Measurements from ENCODE around the gene SLC22A16.

Gene SLC22A16

DNA sequence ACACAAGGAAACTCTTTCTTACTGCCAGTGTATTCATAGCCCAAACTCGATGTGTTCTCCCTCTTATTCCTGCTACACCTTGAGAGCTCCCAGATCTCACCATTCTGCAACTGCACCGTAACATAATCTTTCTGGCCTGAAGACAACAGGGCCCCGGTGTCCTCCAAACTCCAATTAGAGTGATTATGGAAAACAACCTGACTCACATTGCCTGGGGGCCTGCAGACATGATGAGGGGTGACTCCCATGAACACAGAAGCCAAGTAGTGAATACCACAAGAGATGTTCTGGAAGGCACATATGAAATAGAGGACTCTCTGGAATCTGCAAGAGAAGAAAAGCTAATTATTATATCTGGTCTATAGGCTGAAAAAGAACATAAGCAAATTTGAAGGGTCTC is 19.7 kb downstream of the SLC22A16 start:
- ATAC-seq (replicated peaks) (no peak), DNase-seq (no peak)
- Mint-ChIP-seq H3K4me3 (no peak overlapping the region), H3K9me3 (peaks cover 0 to 2% of the 10 kb centered on the region in 2 donors), H3K27me3 (peaks cover 32 to 35% of the 10 kb centered on the region in 2 donors), H3K27ac (no peak overlapping the region), H3K36me3 (ENCODE audit: insufficient read depth) (no peaks in the 10 kb centered on the region), H3K4me1 (ENCODE audit: low read depth in 2 of 2) (no peaks in the 10 kb centered on the region)

DNA sequence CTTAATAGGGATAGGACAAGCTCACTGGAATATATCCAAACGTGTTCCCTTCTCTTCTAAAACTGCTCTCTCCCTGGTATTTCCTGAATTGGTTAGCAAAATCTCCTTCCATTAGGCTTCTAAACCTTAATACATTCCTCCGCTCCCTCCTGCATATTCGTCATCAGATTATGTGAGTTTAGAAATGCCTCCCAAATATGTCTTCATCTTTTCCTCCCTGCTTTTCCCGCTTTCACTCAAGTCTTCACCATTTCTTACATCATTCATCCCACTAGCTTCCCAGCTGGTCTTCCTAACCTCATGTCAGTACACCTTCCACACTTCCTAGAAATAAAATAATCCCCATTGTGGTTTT is 26.9 kb downstream of the SLC22A16 start:
- H3K4me1 Mint-ChIP-seq (ENCODE audit: low read depth in 2 of 2): no peaks in the 10 kb centered on the region

DNA sequence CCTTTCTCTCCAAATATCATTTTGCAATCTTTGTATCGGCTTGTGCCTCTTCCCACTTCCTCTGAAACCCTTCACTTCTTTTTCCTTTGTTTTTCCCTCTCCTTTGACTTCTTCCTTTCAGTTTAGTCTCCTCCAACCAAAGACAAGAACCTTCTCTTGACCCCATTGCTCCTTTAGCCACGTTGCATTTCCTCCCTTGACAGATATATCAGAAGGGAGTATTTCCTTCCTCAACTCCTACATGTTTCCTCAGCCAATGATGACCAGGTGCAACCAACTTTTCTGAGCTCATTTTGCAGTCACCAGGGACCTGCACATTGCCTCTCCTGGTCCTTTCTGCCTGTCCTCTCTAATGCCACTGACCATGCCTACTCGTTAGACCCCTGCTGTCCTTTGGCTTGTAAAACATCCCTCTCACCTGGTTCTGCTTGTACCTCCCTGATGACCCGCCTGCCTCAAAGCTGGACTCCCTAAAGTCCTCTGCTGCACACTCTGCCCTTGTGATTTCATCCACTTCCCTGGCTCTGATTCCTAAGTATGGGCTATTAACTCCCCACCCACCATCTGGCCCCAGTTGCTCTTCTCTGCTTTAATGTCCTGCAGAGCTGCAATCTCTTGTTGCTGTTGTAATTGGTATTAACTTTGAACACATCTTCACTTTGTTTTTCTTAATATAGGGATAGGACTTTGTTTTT is 27.4 kb downstream of the SLC22A16 start:
- Mint-ChIP-seq H3K36me3 (ENCODE audit: insufficient read depth) (no peaks in the 10 kb centered on the region), H3K4me3 (no peak overlapping the region), H3K9me3 (no peaks in the 10 kb centered on the region), H3K27me3 (peaks cover 15 to 26% of the 10 kb centered on the region in 2 donors), H3K27ac (no peak overlapping the region), H3K4me1 (ENCODE audit: low read depth in 2 of 2) (no peaks in the 10 kb centered on the region)
- DNase-seq (no peak), ATAC-seq (replicated peaks) (no peak)

More for the DNA sequence above, 26.9 kb downstream of the SLC22A16 start:
- Mint-ChIP-seq H3K9me3 (no peaks in the 10 kb centered on the region), H3K36me3 (ENCODE audit: insufficient read depth) (no peaks in the 10 kb centered on the region), H3K27me3 (peaks cover 15 to 28% of the 10 kb centered on the region in 2 donors), H3K4me3 (no peak overlapping the region), H3K27ac (no peak overlapping the region)
- ATAC-seq (replicated peaks) (no peak), DNase-seq (no peak)

DNA sequence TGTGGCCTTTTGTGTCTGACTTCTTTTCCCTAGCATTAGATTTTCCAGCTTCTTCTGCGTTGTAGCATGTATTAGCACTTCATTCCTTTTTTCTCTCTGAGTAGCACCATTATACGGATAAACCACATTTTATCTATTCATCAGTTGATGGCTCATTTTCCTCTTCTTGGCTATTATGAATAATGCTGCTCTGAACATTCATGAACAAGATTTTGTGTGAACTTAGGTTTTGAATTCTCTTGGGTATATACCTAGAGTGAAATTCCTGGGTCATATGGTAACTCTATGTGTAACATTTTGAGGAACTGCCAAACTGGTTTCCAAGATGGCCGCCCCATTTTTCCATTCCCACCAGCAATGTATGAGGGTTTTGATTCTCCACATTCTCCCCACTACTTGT is 28.7 kb downstream of the SLC22A16 start:
- ATAC-seq (replicated peaks) (no peak), DNase-seq (no peak)
- Mint-ChIP-seq H3K4me1 (ENCODE audit: low read depth in 2 of 2) (no peaks in the 10 kb centered on the region), H3K9me3 (no peaks in the 10 kb centered on the region), H3K4me3 (no peak overlapping the region), H3K27ac (no peak overlapping the region), H3K27me3 (peaks cover 14 to 26% of the 10 kb centered on the region in 2 donors), H3K36me3 (ENCODE audit: insufficient read depth) (no peaks in the 10 kb centered on the region)

DNA sequence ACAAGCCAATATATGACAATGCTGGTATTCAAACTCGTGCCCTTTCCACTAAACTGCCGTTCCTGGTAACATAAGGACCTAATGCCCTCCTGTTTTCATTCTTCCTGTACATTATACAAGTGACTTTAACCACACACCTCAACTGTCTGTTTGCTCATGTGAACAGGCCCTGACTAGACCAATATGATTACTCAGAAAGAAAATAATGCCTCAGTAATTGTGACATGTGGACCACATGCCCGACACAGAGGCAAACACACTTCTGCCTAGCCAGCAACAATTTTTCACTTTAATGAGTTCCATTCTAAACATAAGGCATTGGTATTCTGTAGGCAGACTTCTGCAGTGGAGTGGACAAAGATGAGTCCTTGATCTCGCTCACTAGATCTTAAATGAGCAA is 30.0 kb downstream of the SLC22A16 start:
- H3K27ac Mint-ChIP-seq: no peak overlapping the region
- peaks cover 14 to 31% of the 10 kb centered on the region in 2 donors for H3K27me3 Mint-ChIP-seq
- DNase-seq: no peak
- ATAC-seq (replicated peaks): no peak
- no peak overlapping the region for H3K4me3 Mint-ChIP-seq
- no peaks in the 10 kb centered on the region for H3K36me3 Mint-ChIP-seq (ENCODE audit: insufficient read depth)
- H3K4me1 Mint-ChIP-seq (ENCODE audit: low read depth in 2 of 2): no peaks in the 10 kb centered on the region
- H3K9me3 Mint-ChIP-seq: no peaks in the 10 kb centered on the region

DNA sequence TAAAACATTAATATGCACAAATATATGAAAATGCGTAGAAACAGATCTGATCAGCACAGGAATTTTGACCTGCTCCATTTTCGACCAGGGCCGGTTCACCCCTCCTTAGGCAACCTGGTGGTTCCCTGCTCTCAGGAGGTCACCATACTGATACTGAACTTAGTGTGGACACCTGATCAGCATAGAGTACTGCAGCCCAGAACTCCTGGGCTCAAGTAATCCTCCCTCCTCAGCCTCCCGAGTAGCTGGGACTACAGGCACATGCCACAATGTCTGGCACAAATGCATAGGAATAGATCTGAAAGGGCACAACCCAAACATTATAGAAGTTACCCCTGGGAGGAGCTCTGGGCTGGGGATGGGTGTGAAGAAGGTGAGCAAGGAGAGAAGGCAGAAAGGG is 36.4 kb downstream of the SLC22A16 start:
- H3K27ac Mint-ChIP-seq: no peak overlapping the region
- H3K36me3 Mint-ChIP-seq (ENCODE audit: insufficient read depth): no peaks in the 10 kb centered on the region
- H3K27me3 Mint-ChIP-seq: peaks cover 31 to 55% of the 10 kb centered on the region in 2 donors
- ATAC-seq (replicated peaks): no peak
- H3K4me3 Mint-ChIP-seq: no peak overlapping the region
- H3K4me1 Mint-ChIP-seq (ENCODE audit: low read depth in 2 of 2): no peaks in the 10 kb centered on the region
- no peaks in the 10 kb centered on the region for H3K9me3 Mint-ChIP-seq
- DNase-seq: no peak

DNA sequence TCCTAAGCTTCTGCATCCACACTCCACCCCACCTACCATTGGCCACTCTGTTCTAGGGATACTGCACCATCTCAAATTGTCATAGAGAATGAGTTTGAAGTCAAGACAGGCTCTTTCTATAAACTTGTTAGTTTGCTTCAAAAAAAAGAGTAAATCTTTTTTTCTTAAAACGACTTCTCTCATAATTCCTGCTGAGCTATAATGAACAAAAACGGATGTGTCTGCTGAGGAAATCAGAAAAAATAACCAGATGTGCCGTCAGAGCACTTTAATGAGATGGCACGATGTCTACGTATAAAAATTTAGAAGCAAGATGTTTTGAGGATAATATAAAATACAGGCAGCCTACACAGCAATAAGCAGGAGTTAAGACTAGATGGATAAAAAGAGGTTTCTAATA is 37.1 kb downstream of the SLC22A16 start:
- no peaks in the 10 kb centered on the region for H3K36me3 Mint-ChIP-seq (ENCODE audit: insufficient read depth)
- H3K27me3 Mint-ChIP-seq: peaks cover 31 to 53% of the 10 kb centered on the region in 2 donors
- no peak for ATAC-seq (replicated peaks)

DNA sequence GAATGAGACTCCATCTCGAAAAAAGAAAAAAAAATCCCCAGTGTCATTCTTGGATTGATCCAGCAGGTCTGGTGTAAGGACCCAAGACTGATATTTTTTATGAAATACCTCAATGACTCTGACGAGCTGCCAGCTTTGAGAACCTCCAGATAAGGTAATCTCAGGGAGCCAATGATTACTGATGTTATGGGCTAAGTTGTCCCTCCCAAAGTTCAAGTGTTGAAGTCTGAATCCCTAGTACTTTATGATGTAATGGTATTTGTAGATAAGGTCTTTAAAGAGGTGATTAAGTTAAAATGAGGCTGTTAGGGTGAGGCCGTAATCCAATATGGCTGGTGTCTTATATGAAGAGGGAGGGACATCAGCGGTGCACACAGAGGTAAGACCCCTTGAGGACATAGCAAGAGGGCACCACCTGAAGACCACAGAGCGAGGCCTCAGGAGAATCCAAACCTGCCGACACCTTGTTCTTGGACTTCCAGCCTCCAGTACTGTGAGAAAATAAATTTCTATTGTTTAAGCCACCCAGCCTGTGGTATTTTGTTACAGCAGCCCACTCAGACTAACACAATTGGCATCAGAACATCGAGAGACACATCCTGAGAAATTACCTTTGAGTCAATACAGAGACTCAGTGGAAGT is 41.3 kb downstream of the SLC22A16 start:
- Mint-ChIP-seq H3K27ac (no peak overlapping the region), H3K36me3 (ENCODE audit: insufficient read depth) (no peaks in the 10 kb centered on the region), H3K4me3 (no peak overlapping the region), H3K4me1 (ENCODE audit: low read depth in 2 of 2) (no peaks in the 10 kb centered on the region), H3K27me3 (peaks cover 34 to 40% of the 10 kb centered on the region in 2 donors), H3K9me3 (no peaks in the 10 kb centered on the region)
- ATAC-seq (replicated peaks) (no peak), DNase-seq (no peak)

More for the DNA sequence above, 37.1 kb downstream of the SLC22A16 start:
- Mint-ChIP-seq H3K27ac (no peak overlapping the region), H3K9me3 (no peaks in the 10 kb centered on the region), H3K4me3 (no peak overlapping the region), H3K4me1 (ENCODE audit: low read depth in 2 of 2) (no peaks in the 10 kb centered on the region)
- DNase-seq: no peak

DNA sequence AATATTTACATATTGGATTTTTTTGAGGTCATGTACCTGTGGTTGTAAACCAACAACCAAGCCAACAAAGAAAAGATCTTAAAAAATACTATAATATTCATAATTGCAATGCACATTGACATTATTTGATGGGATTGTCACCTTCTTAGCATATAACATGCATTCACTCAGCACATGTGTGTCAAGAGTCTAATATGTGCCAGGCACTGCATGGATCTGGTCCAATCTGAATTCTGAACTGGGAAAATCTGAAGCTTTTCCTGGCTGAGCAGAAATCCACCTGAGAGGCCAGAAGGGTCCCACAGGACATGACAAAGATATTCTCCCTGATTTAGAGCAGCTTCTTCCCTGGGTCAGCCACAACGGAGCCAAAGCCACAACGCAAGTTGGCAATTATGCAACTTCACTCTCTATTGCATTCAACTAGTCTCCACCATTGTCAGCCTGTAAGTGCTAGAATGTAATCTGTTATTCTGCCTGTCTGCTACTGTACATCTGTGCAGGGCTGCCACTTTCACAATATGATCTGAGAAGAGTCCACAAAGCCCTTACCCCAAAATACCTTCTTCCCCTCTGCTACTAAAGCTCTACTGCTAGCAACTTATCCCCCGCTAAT is 44.0 kb downstream of the SLC22A16 start:
- Mint-ChIP-seq H3K27ac (no peak overlapping the region), H3K36me3 (ENCODE audit: insufficient read depth) (peaks cover 4% of the 10 kb centered on the region), H3K9me3 (no peaks in the 10 kb centered on the region), H3K4me3 (no peak overlapping the region), H3K27me3 (peaks cover 38 to 44% of the 10 kb centered on the region in 2 donors), H3K4me1 (ENCODE audit: low read depth in 2 of 2) (no peaks in the 10 kb centered on the region)
- no peak for ATAC-seq (replicated peaks)
- DNase-seq: no peak

DNA sequence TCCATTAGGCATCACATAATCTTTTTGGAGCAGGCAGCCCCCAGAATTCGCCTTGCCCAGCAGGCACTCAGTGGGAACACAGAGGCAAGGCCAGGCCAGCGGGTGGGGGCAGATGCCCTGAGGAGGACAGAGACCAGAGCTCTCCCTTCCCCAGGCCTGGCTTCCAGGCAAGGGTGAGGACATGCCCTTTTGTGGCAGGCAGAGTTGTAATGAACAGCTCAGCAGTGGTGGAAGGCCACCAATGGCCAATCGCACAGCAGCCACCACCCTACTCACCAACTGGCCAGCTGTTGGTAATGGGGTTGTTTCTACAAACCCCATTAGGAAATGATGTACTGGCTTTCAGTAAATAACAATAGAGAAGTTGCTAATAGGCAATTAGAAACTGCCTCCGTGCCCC is 45.7 kb downstream of the SLC22A16 start:
- Mint-ChIP-seq H3K27ac (no peak overlapping the region), H3K36me3 (ENCODE audit: insufficient read depth) (peaks cover 4% of the 10 kb centered on the region), H3K4me3 (no peak overlapping the region), H3K9me3 (no peaks in the 10 kb centered on the region), H3K4me1 (ENCODE audit: low read depth in 2 of 2) (no peaks in the 10 kb centered on the region), H3K27me3 (peaks cover 42 to 44% of the 10 kb centered on the region in 2 donors)
- no peak for DNase-seq
- no peak for ATAC-seq (replicated peaks)

DNA sequence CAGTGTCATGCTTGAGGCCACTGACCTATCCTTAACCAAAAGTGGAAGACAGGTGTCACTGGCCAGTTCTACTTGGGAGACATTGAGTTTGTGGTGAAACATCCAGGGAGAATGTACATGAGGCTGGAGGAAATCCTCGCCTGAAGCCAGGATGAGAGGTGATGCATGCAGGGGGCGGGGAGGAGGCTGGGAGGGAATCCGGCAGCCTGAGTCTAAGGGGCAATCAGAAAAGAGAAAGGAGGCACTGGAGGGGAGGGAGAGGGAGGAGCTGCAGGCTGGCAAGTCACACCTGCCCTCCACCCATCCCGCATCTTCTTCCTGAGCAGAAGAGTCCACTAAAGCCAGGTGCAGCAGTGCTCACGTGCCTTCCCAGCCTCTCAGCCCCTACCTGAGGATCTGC is 46.2 kb downstream of the SLC22A16 start:
- Mint-ChIP-seq H3K9me3 (no peaks in the 10 kb centered on the region), H3K36me3 (ENCODE audit: insufficient read depth) (peaks cover 4% of the 10 kb centered on the region), H3K27ac (no peak overlapping the region), H3K4me3 (no peak overlapping the region), H3K27me3 (peaks cover 43 to 49% of the 10 kb centered on the region in 2 donors), H3K4me1 (ENCODE audit: low read depth in 2 of 2) (no peaks in the 10 kb centered on the region)
- DNase-seq (no peak), ATAC-seq (replicated peaks) (no peak)

DNA sequence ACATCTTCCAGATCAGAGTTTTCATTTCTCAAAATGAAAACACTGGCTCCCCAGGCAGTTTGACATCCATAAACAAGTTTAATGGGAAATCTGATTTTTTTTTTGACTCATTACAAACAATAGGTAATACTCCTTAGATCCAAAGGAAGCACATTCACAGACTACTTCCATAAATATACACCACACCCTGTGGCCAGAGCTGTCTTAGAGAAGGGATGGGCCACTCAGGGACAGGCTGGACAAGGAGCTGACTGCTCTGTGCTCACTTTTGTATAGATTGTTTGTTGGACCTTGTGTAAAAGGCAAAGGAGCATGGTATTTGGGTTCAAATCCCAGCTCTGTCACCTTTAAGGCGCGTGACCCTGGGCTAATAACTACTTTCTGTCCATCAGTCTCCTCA is 48.3 kb downstream of the SLC22A16 start:
- DNase-seq (no peak), ATAC-seq (replicated peaks) (no peak)
- Mint-ChIP-seq H3K4me1 (ENCODE audit: low read depth in 2 of 2) (no peaks in the 10 kb centered on the region), H3K4me3 (no peak overlapping the region), H3K27ac (no peak overlapping the region), H3K27me3 (peaks cover 50 to 70% of the 10 kb centered on the region in 2 donors), H3K9me3 (no peaks in the 10 kb centered on the region), H3K36me3 (ENCODE audit: insufficient read depth) (peaks cover 8% of the 10 kb centered on the region)

DNA sequence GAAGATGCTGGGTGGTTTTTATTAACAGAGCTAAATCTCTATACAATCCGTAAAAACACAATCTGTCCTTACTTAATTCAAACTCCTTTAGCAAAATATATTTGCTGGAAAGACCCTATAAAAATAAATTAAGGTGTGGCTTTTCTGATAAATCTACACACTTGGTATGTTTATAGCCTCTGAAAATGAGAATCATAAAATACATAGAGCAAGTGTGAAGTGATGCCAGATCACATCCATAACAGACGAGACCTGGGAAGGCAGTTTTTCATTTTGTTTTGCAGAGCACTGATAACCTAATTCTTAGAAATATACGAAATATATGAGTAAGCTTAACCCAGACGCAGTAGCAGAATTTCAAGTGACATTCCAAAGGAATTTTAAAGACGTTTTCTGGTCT is 50.6 kb downstream of the SLC22A16 start:
- no peak overlapping the region for H3K4me3 Mint-ChIP-seq

DNA sequence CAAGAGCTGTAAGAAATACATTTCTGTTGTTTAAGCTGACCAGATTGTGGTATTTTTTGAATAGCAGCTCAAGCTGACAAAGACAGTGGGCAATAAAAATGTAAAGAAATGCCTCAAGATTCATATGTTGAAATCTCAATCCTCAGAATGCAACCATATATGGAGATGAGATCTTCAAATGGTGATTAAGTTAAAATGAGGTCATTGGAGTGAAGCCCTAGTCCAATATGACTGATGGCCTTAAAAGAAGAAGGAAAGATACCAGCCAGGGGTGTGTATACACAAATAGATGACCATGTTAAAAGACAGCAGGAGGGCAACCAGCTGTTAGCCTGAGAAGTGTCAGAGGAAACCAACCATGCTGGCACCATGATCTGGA is 54.0 kb downstream of the SLC22A16 start:
- DNase-seq (no peak), ATAC-seq (replicated peaks) (no peak)
- no peaks in the 10 kb centered on the region for H3K4me1 Mint-ChIP-seq (ENCODE audit: low read depth in 2 of 2)
- peaks cover 55 to 90% of the 10 kb centered on the region in 2 donors for H3K27me3 Mint-ChIP-seq
- no peak overlapping the region for H3K4me3 Mint-ChIP-seq
- no peak overlapping the region for H3K27ac Mint-ChIP-seq
- H3K36me3 Mint-ChIP-seq (ENCODE audit: insufficient read depth): peaks cover 7% of the 10 kb centered on the region
- H3K9me3 Mint-ChIP-seq: peaks cover 6 to 8% of the 10 kb centered on the region in 2 donors

More for the DNA sequence above, 50.6 kb downstream of the SLC22A16 start:
- Mint-ChIP-seq H3K27me3 (peaks cover 54 to 86% of the 10 kb centered on the region in 2 donors), H3K36me3 (ENCODE audit: insufficient read depth) (peaks cover 11% of the 10 kb centered on the region), H3K4me1 (ENCODE audit: low read depth in 2 of 2) (no peaks in the 10 kb centered on the region), H3K9me3 (peaks cover 6 to 8% of the 10 kb centered on the region in 2 donors), H3K27ac (no peak overlapping the region)
- ATAC-seq (replicated peaks) (no peak), DNase-seq (no peak)

All from effector memory CD8-positive, alpha-beta T cell (primary cell).